CD4-positive, CD25-positive, alpha-beta regulatory T cell (primary cell): Measurements from ENCODE around the gene ETDA. TPM values are rescaled to one million over a fixed set of nuclear protein-coding genes. Genes with fewer than 3 reads are reported as not detected.
"Not testable (repeated sequence)": the region's sequence is repeated elsewhere in the genome, so short reads cannot be mapped to it uniquely, and the experiment has no call there.

Experiments
- ATAC-seq, 2 donors: fragments of 150-1000 bp; cut with Tn5 transposase; one replicate each; pipeline ENCODE4 v1.10.0; 2021; ENCODE audit warnings: low read depth in 2 of 2, moderate number of reproducible peaks in 2 of 2, moderate library complexity in 1 of 2
- DNase-seq, 3 donors: peaks; one replicate each; pipeline versions ENCODE4 v3.0.0 to v3.0.0-alpha.2; 2012 to 2022; ENCODE audit warnings: mixed read lengths in 1 of 3
- H3K27ac ChIP-seq: one replicate; pipeline ENCODE4 v1.7.0; 2013; ENCODE audit warnings: mild to moderate bottlenecking, low read length; ENCODE audit not compliant: insufficient read depth, poor library complexity, severe bottlenecking
- H3K27me3 ChIP-seq: one replicate; pipeline ENCODE4 v1.7.0; 2013; ENCODE audit warnings: low read length; ENCODE audit not compliant: control insufficient read depth, insufficient read depth
- H3K36me3 ChIP-seq: one replicate; pipeline ENCODE4 v1.7.0; 2013; ENCODE audit warnings: mild to moderate bottlenecking, low read length, moderate library complexity; ENCODE audit not compliant: control insufficient read depth, insufficient read depth
- H3K4me1 ChIP-seq: 2 replicates; pipeline ENCODE4 v1.7.0; 2013; ENCODE audit warnings: mild to moderate bottlenecking, low read length; ENCODE audit not compliant: insufficient read depth, control insufficient read depth, poor library complexity, severe bottlenecking
- H3K4me3 ChIP-seq: one replicate; pipeline ENCODE4 v1.7.0; 2013; ENCODE audit warnings: low read depth, mild to moderate bottlenecking, low read length, moderate library complexity
- H3K9me3 ChIP-seq, 2 experiments: 1 replicate in 1 of 2; 2 replicates in 1 of 2; pipeline ENCODE4 v1.7.0; 2013; ENCODE audit warnings: low read length in 2 of 2, mild to moderate bottlenecking in 1 of 2, moderate library complexity in 1 of 2; ENCODE audit not compliant: control insufficient read depth in 2 of 2
- H3K27ac Mint-ChIP-seq, 3 donors: one replicate each; pipeline ENCODE4 v1.8.0; 2020 to 2022; ENCODE audit warnings: mild to moderate bottlenecking in 3 of 3, mixed read lengths in 3 of 3, moderate library complexity in 2 of 3
- H3K27me3 Mint-ChIP-seq: one replicate; pipeline ENCODE4 v1.8.0; 2022; ENCODE audit warnings: mild to moderate bottlenecking, mixed read lengths
- H3K36me3 Mint-ChIP-seq: one replicate; pipeline ENCODE4 v1.8.0; 2020; ENCODE audit warnings: mixed read lengths
- H3K4me1 Mint-ChIP-seq, 4 donors: one replicate each; pipeline ENCODE4 v1.8.0; 2020 to 2022; ENCODE audit warnings: mixed read lengths in 4 of 4, mild to moderate bottlenecking in 1 of 4
- H3K4me3 Mint-ChIP-seq, 4 donors: one replicate each; pipeline ENCODE4 v1.8.0; 2020 to 2022; ENCODE audit warnings: mild to moderate bottlenecking in 4 of 4, mixed read lengths in 4 of 4, moderate library complexity in 3 of 4
- H3K9me3 Mint-ChIP-seq, 7 donors: one replicate each; pipeline ENCODE4 v1.8.0; 2020 to 2022; ENCODE audit warnings: mixed read lengths in 7 of 7, mild to moderate bottlenecking in 3 of 7, moderate library complexity in 2 of 7
- polyA plus RNA-seq, 4 donors: library from polyadenylated mRNA; unstranded; fragments of 300-500 nt; fragmentation: Illumina TruSeq; gene quantifications; one replicate each; pipeline ENCODE4 v1.2.3, GENCODE V29; 2021
- total RNA-seq: library from RNA; stranded (reverse); gene quantifications from one replicate; pipeline ENCODE4 v1.2.3, GENCODE V29; 2022

The ETDA gene
- total and polyA plus RNA-seq, 5 donors from 2014 or later: not detected

GRCh38 chrX:135263376-135263775 lies 11.5 kb downstream of the ETDA start:
- not testable (repeated sequence) for H3K4me3 ChIP-seq, H3K27me3 ChIP-seq, H3K36me3 ChIP-seq, H3K4me3 Mint-ChIP-seq, H3K27ac ChIP-seq, H3K4me1 Mint-ChIP-seq, H3K36me3 Mint-ChIP-seq, DNase-seq, ATAC-seq, H3K4me1 ChIP-seq, H3K9me3 ChIP-seq, H3K27ac Mint-ChIP-seq, H3K27me3 Mint-ChIP-seq
- H3K9me3 Mint-ChIP-seq: peaks cover 0 to 12% (median 0%) of the 10 kb centered on the region in 7 donors

- Mint-ChIP-seq H3K27me3 (peaks cover 5% of the 10 kb centered on the region), H3K27ac (no peak overlapping the region), H3K36me3 (no peaks in the 10 kb centered on the region), H3K4me3 (no peak overlapping the region), H3K9me3 (peaks cover 0 to 16% (median 0%) of the 10 kb centered on the region in 7 donors), H3K4me1 (no peaks in the 10 kb centered on the region)
- Histone ChIP-seq H3K4me1 (no peaks in the 10 kb centered on the region), H3K27ac (no peak overlapping the region), H3K36me3 (no peaks in the 10 kb centered on the region), H3K4me3 (no peak overlapping the region), H3K9me3 (no peaks in the 10 kb centered on the region), H3K27me3 (no peaks in the 10 kb centered on the region)
- no peak for ATAC-seq
- DNase-seq: no peak
These were observed 12.3 kb downstream of the ETDA start for GRCh38 chrX:135264206-135264605.

GRCh38 chrX:135273162-135273561 lies 21.3 kb downstream of the ETDA start:
- Histone ChIP-seq H3K9me3 (no peaks in the 10 kb centered on the region), H3K27ac (no peak overlapping the region), H3K36me3 (no peaks in the 10 kb centered on the region), H3K4me1 (no peaks in the 10 kb centered on the region), H3K4me3 (no peak overlapping the region), H3K27me3 (no peaks in the 10 kb centered on the region)
- Mint-ChIP-seq H3K27ac (no peak overlapping the region), H3K4me3 (no peak overlapping the region), H3K4me1 (peaks cover 0 to 10% (median 0%) of the 10 kb centered on the region in 4 donors), H3K27me3 (no peaks in the 10 kb centered on the region), H3K36me3 (no peaks in the 10 kb centered on the region), H3K9me3 (peaks cover 0 to 13% (median 5%) of the 10 kb centered on the region in 7 donors)
- no peak for ATAC-seq
- DNase-seq: no peak

GRCh38 chrX:135275973-135276372 lies 24.1 kb downstream of the ETDA start:
- H3K9me3 Mint-ChIP-seq: peaks cover 0 to 38% (median 7%) of the 10 kb centered on the region in 7 donors
- ATAC-seq (no peak), DNase-seq (no peak)
- no peak overlapping the region for H3K4me3 ChIP-seq
- no peaks in the 10 kb centered on the region for H3K27me3 Mint-ChIP-seq
- H3K27ac Mint-ChIP-seq: no peak overlapping the region
- H3K27me3 ChIP-seq: no peaks in the 10 kb centered on the region
- no peak overlapping the region for H3K4me3 Mint-ChIP-seq
- H3K4me1 Mint-ChIP-seq: peaks cover 0 to 10% (median 0%) of the 10 kb centered on the region in 4 donors
- peaks cover 0 to 2% of the 10 kb centered on the region in 2 experiments for H3K9me3 ChIP-seq
- no peaks in the 10 kb centered on the region for H3K4me1 ChIP-seq
- H3K27ac ChIP-seq: no peak overlapping the region
- no peaks in the 10 kb centered on the region for H3K36me3 ChIP-seq
- H3K36me3 Mint-ChIP-seq: no peaks in the 10 kb centered on the region

- Mint-ChIP-seq H3K27me3 (no peaks in the 10 kb centered on the region), H3K9me3 (peaks cover 0 to 60% (median 4%) of the 10 kb centered on the region in 7 donors), H3K27ac (no peak overlapping the region), H3K4me3 (no peak overlapping the region), H3K4me1 (no peaks in the 10 kb centered on the region), H3K36me3 (peaks cover 16% of the 10 kb centered on the region)
- peaks cover 61 to 66% of the 10 kb centered on the region in 2 experiments for H3K9me3 ChIP-seq
- no peaks in the 10 kb centered on the region for H3K27me3 ChIP-seq
- no peak overlapping the region for H3K27ac ChIP-seq
- no peak overlapping the region for H3K4me3 ChIP-seq
- H3K36me3 ChIP-seq: peaks cover 12% of the 10 kb centered on the region
- no peaks in the 10 kb centered on the region for H3K4me1 ChIP-seq
- ATAC-seq (no peak), DNase-seq (no peak)
These were observed 35.5 kb downstream of the ETDA start for GRCh38 chrX:135287266-135287823.

- Mint-ChIP-seq H3K4me1 (peaks cover 4 to 49% (median 12%) of the 10 kb centered on the region in 4 donors), H3K9me3 (peaks cover 0 to 5% (median 0%) of the 10 kb centered on the region in 7 donors), H3K36me3 (peaks cover 8% of the 10 kb centered on the region), H3K27me3 (no peaks in the 10 kb centered on the region), H3K4me3 (peak overlapping the region; percentile 91 to 97 (median 93)), H3K27ac (peak overlapping the region; percentile 94 to 97 (median 95))
- peak overlapping the region; percentile 84 for H3K4me3 ChIP-seq
- DNase-seq: peak; percentile 37 to 72 (median 52)
- peaks cover 12% of the 10 kb centered on the region for H3K36me3 ChIP-seq
- peak; percentile 96 to 97 for ATAC-seq
- peak overlapping the region; percentile 41 for H3K27ac ChIP-seq
- peaks cover 0 to 4% of the 10 kb centered on the region in 2 experiments for H3K9me3 ChIP-seq
- no peaks in the 10 kb centered on the region for H3K27me3 ChIP-seq
- H3K4me1 ChIP-seq: peaks cover 5% of the 10 kb centered on the region
These were observed 43.5 kb downstream of the ETDA start for GRCh38 chrX:135295238-135295943.

- DNase-seq: no peak
- H3K36me3 Mint-ChIP-seq: peaks cover 8% of the 10 kb centered on the region
- Histone ChIP-seq H3K4me1 (peaks cover 5% of the 10 kb centered on the region), H3K27me3 (no peaks in the 10 kb centered on the region), H3K36me3 (peaks cover 8% of the 10 kb centered on the region), H3K9me3 (peaks cover 0 to 3% of the 10 kb centered on the region in 2 experiments), H3K27ac (peak overlapping the region; percentile 41), H3K4me3 (peak overlapping the region; percentile 84)
- peak overlapping the region; percentile 94 to 97 (median 95) for H3K27ac Mint-ChIP-seq
- peak overlapping the region; percentile 91 to 97 (median 93) for H3K4me3 Mint-ChIP-seq
- ATAC-seq: peak; percentile 31 to 50
- peaks cover 0 to 4% (median 0%) of the 10 kb centered on the region in 7 donors for H3K9me3 Mint-ChIP-seq
- H3K4me1 Mint-ChIP-seq: peaks cover 4 to 49% (median 12%) of the 10 kb centered on the region in 4 donors
- H3K27me3 Mint-ChIP-seq: no peaks in the 10 kb centered on the region
These were observed 44.1 kb downstream of the ETDA start for GRCh38 chrX:135295944-135296305.
